OCI-LY1 (cell line): Measurements from ENCODE around the gene VIPR2.

Source experiments
- CTCF ChIP-seq: fragments of 200-600 bp; sonication (generic), shearing (Covaris generic); IDR thresholded peaks from 2 replicates; pipeline ENCODE4 v1.5.1; 2017; ENCODE audit warnings: mild to moderate bottlenecking, antibody characterized with exemption, low read length, moderate library complexity, mixed read lengths
- EZH2 ChIP-seq: fragments of 200-600 bp; sonication (generic), shearing (Covaris generic); IDR thresholded peaks from 2 replicates; pipeline ENCODE4 v1.8.0; 2017; ENCODE audit warnings: borderline replicate concordance, mixed run types, mild to moderate bottlenecking, antibody characterized with exemption, low read length, moderate library complexity, mixed read lengths

- TF ChIP-seq CTCF, result no peak
- no peak for TF ChIP-seq EZH2
Observed at GRCh38 chr7:159062569-159062968, 82.1 kb downstream of the VIPR2 start.
